HepG2 (cell line): Measurements from ENCODE around the gene STK32B. TPM values are rescaled to one million over a fixed set of nuclear protein-coding genes. Genes with fewer than 3 reads are reported as not detected.

Source experiments
- ATAC-seq: fragments of 200-7000 bp; cut with Tn5 transposase; 3 replicates; pipeline ENCODE4 v1.9.1; 2020; ENCODE audit warnings: mild to moderate bottlenecking, moderate library complexity
- BruUV-seq: library from RNA; stranded (reverse); fragments of 400-500 nt; replicated peaks from 2 replicates; lab custom pipeline; 2021; lab: Mats Ljungman, UMichigan
- CTCF ChIA-PET: fragments of 300-600 bp; formaldehyde crosslinking; extraction: SDS; loops from one replicate; lab custom pipeline; 2021; ENCODE audit warnings: low total read pairs, inconsistent platforms, low intra/inter-chr PET ratio; lab: Yijun Ruan, JAX
- POLR2A ChIA-PET: fragments of 350-600 bp; sonication (Branson Sonifier 250); formaldehyde crosslinking; loops from one replicate; lab custom pipeline; 2020; ENCODE audit warnings: antibody characterized with exemption, inconsistent platforms; lab: Yijun Ruan, JAX
- DNase-seq: peaks from one replicate; pipeline ENCODE4 v3.0.0-alpha.2; 2015; ENCODE audit warnings: low spot score
- FAIRE-seq: peaks from 3 replicates; lab custom pipeline; 2011; peaks lifted over from hg19 to GRCh38; lab: Jason Lieb, UNC
- H2AFZ ChIP-seq: one replicate; pipeline ENCODE4 v1.6.1; 2011; ENCODE audit warnings: low read length, inconsistent platforms
- H3K27ac ChIP-seq: fragments of 300-600 bp; 3 replicates; pipeline ENCODE4 v1.8.0; 2011; ENCODE audit warnings: mixed run types, mild to moderate bottlenecking, mixed read lengths, low read length, inconsistent platforms; ENCODE audit not compliant: insufficient read depth; ENCODE audit errors: extremely low read length
- H3K27me3 ChIP-seq, 2 experiments: fragments of 200-600 bp in 1 of 2; 2 replicates in 1 of 2; 3 replicates in 1 of 2; pipeline versions ENCODE4 v1.6.0 to v1.8.0; 2011; ENCODE audit warnings: low read length in 2 of 2, mild to moderate bottlenecking in 2 of 2, moderate library complexity in 2 of 2, inconsistent platforms in 1 of 2; ENCODE audit not compliant: insufficient read depth in 2 of 2, control insufficient read depth in 1 of 2
- H3K36me3 ChIP-seq, 2 experiments: fragments of 200-600 bp in 1 of 2; replicated peaks in 1 of 2; 2 replicates in 1 of 2; 3 replicates in 1 of 2; pipeline versions ENCODE4 v1.5.1 to v1.8.0; 2011; ENCODE audit warnings: low read length in 2 of 2, inconsistent platforms in 1 of 2; ENCODE audit not compliant: insufficient read depth in 2 of 2, control insufficient read depth in 1 of 2
- H3K4me1 ChIP-seq: 2 replicates; pipeline ENCODE4 v1.5.1; 2012; ENCODE audit warnings: low read length, inconsistent platforms; ENCODE audit not compliant: insufficient read depth
- H3K4me2 ChIP-seq: 2 replicates; pipeline ENCODE4 v1.6.0; 2011; ENCODE audit warnings: low read depth, low read length, inconsistent platforms
- H3K4me3 ChIP-seq, 3 experiments: fragments of 200-600 bp in 1 of 3; sonication (generic), shearing (Covaris generic) in 1 of 3; replicated peaks in 1 of 3; 2 replicates each; pipeline ENCODE4 v1.5.1; 2011 to 2016; ENCODE audit warnings: low read length in 3 of 3, inconsistent platforms in 2 of 3, low read depth in 2 of 3, mild to moderate bottlenecking in 2 of 3, control low read depth in 1 of 3, mixed read lengths in 1 of 3; ENCODE audit not compliant: insufficient read depth in 1 of 3
- H3K79me2 ChIP-seq: one replicate; pipeline ENCODE4 v1.6.1; 2011; ENCODE audit warnings: low read length, inconsistent platforms; ENCODE audit not compliant: insufficient read depth
- H3K9ac ChIP-seq: 2 replicates; pipeline ENCODE4 v1.6.0; 2011; ENCODE audit warnings: mild to moderate bottlenecking, low read depth, low read length, inconsistent platforms; ENCODE audit not compliant: insufficient read depth
- H3K9me3 ChIP-seq: 2 replicates; pipeline ENCODE4 v1.5.1; 2012; ENCODE audit warnings: mild to moderate bottlenecking, low read length
- H4K20me1 ChIP-seq: 2 replicates; pipeline ENCODE4 v1.6.0; 2011; ENCODE audit warnings: inconsistent platforms, mild to moderate bottlenecking, low read length, moderate library complexity; ENCODE audit not compliant: insufficient read depth
- CBX1 ChIP-seq: IDR thresholded peaks from one replicate; pipeline ENCODE4 v1.6.1; 2016; ENCODE audit warnings: antibody characterized with exemption, low read depth
- ELF4 ChIP-seq: sonication (generic); formaldehyde crosslinking; IDR thresholded peaks from 2 replicates; pipeline ENCODE4 v1.5.0; 2020; ENCODE audit warnings: missing genetic modification reagents, mild to moderate bottlenecking, moderate library complexity, borderline replicate concordance
- NCOA5 ChIP-seq: sonication (generic); formaldehyde crosslinking; IDR thresholded peaks from 2 replicates; pipeline ENCODE4 v1.4.0; 2020; ENCODE audit warnings: missing genetic modification reagents
- NFE2L2 ChIP-seq: fragments of 150-350 bp; IDR thresholded peaks from 2 replicates; pipeline ENCODE4 v1.6.1; 2014; ENCODE audit warnings: low read length
- RCOR2 ChIP-seq: IDR thresholded peaks from 2 replicates; pipeline ENCODE4 v1.6.1; 2016; ENCODE audit warnings: missing biosample characterization, missing genetic modification reagents
- SRF ChIP-seq: IDR thresholded peaks from 2 replicates; pipeline ENCODE4 v1.6.1; 2011; ENCODE audit warnings: mild to moderate bottlenecking, low read depth, low read length, moderate library complexity
- TBL1XR1 ChIP-seq: fragments of 150-350 bp; IDR thresholded peaks from 2 replicates; pipeline ENCODE4 v1.6.1; 2014; ENCODE audit warnings: borderline replicate concordance, low read length; ENCODE audit not compliant: partially characterized antibody
- ZNF253 ChIP-seq: sonication (generic); formaldehyde crosslinking; IDR thresholded peaks from 2 replicates; pipeline ENCODE4 v1.8.0; 2022; ENCODE audit warnings: mild to moderate bottlenecking, missing genetic modification reagents, borderline replicate concordance
- ZNF329 ChIP-seq: sonication (generic); formaldehyde crosslinking; IDR thresholded peaks from 2 replicates; pipeline ENCODE4 v1.9.0; 2021; ENCODE audit warnings: low read depth, mild to moderate bottlenecking, missing genetic modification reagents
- WGBS: methylation state at CpG from one replicate; pipeline ENCODE4 v1.1.6; 2017; ENCODE audit warnings: low lambda C conversion rate; 5-methylcytosine and 5-hydroxymethylcytosine counted together
- in situ Hi-C: cut with HindIII; loops from 2 replicates; pipeline ENCODE4 v1.10.0; 2017; ENCODE audit warnings: low pct_unique_long_range_greater_than_20kb; ENCODE audit not compliant: extremely low pct_ligation_motif_present
- intact Hi-C: fragments of 100-400 bp; cut with micrococcal nuclease; formaldehyde crosslinking; loops from one replicate; pipeline ENCODE4 v1.10.0; 2022; ENCODE audit not compliant: unreplicated experiment
- polyA plus RNA-seq, 8 experiments: library from polyadenylated mRNA; depleted of rRNA in 3 of 8; stranded (reverse) in 7 of 8; unstranded in 1 of 8; fragments of >200 nt; fragmentation: Illumina TruSeq in 4 of 8; extraction: Trizol in 4 of 8; gene quantifications; 2 replicates each; pipeline versions ENCODE4 v1.2.1 to v1.2.3, GENCODE V29; 2011 to 2016; ENCODE audit warnings: low read depth in 4 of 8, missing spikeins in 1 of 8, mixed read lengths in 1 of 8; ENCODE audit not compliant: insufficient read depth in 1 of 8
- total RNA-seq, 5 experiments: library from RNA; depleted of rRNA; stranded (reverse); fragments of >200 nt; fragmentation: Illumina TruSeq; extraction: Trizol; gene quantifications; 2 replicates each; pipeline ENCODE4 v1.2.3, GENCODE V29; 2016; ENCODE audit warnings: low read depth in 1 of 5

STK32B gene
- total and polyA plus RNA-seq, 2 of the 13 experiments (the other 11 are each of a cell fraction or from before 2014, with no cell fraction given) = not detected

DNA sequence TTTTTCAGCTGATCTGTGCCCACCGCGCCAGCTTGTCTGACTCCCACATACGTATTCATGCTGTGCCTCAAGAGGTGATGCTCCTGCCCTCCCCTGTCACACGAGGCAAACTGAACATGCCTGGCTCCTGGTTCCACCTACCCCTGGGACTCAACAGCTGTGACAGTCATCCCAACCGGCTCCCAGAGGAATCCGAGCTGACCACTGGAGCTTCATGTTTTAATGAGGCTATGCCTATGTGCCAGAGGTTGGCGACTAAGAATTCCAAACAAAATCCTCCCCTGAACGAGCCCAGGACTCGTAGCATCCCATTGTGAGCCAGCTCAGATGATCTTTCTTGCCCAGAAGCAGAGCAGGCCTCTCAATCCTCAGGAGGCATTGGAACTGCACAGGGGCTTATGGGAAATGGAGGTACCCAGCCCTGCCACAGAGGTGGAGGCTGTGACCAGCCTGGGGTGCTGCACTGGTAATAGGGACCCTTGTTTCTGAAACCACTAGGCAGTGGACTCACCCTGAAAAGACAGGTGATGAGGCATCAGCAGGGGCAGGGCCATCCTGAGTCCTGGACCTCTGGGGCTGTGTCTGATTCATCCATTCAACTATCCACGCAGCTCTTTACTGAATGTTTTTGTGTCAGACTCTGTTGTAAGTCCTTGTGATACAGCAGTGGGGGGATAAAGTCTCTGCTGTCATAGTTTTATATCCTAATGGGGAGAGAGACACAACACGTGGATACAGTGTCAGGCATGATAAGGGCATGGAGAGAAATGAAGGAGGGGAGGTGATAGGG lies 332.1 kb downstream of the STK32B start:
- DNase-seq (no peak), ATAC-seq (no peak), FAIRE-seq (no peak)
- TF ChIP-seq SRF = no peak
- no peak for TF ChIP-seq RCOR2 (CRISPR knock-in tag)
- TF ChIP-seq ZNF329 (CRISPR knock-in tag) = no peak
- TF ChIP-seq TBL1XR1 = no peak
- no peak overlapping the region for H3K27ac ChIP-seq
- 17% methylated on average over 4 of the region's 11 CpGs for WGBS
- H2AFZ ChIP-seq = no peak overlapping the region
- H3K4me2 ChIP-seq = no peak overlapping the region
- intact Hi-C loops (no loop called here), in situ Hi-C loops (no loop called here)
- H4K20me1 ChIP-seq = no peaks in the 10 kb centered on the region
- H3K4me1 ChIP-seq = no peaks in the 10 kb centered on the region
- no peak overlapping the region for H3K9ac ChIP-seq
- no peaks in the 10 kb centered on the region for H3K27me3 ChIP-seq
- H3K36me3 ChIP-seq = no peaks in the 10 kb centered on the region
- H3K4me3 ChIP-seq = no peak overlapping the region
- H3K79me2 ChIP-seq = no peaks in the 10 kb centered on the region
- no TSS peak for BruUV-seq
- ChIA-PET CTCF (no interaction called here), POLR2A (no interaction called here)
- no peaks in the 10 kb centered on the region for H3K9me3 ChIP-seq

DNA sequence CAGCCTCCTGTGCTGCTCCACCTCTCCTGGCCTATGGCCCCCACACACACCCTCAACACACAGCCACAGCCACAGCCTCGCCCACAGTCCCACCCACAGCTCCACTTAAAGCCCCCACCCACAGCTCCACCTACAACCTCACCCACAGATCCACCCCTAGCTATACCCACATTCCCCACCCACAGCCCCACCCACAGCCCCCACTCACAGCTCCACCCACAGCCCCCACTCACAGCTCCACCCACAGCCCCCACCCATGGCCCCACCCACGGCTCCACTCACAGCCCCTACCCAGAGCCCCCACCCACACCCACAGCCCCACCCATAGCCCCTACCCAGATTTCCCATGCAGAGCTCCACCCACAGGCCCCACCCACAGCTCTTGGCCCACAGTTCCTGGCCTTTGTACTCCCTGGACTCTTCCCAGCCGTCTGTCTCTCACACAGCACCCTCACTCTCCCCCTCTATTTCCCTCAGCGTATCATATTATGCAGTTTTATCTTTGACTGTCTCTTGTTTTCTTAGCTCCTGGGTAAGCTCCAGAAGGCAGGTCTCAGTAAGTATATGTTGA lies 334.5 kb downstream of the STK32B start:
- DNase-seq (no peak), FAIRE-seq (no peak), ATAC-seq (peak; percentile 44; the same call in 2 of the 3 replicates)
- no peak overlapping the region for H3K4me3 ChIP-seq
- H3K4me1 ChIP-seq = no peaks in the 10 kb centered on the region
- H3K79me2 ChIP-seq = no peaks in the 10 kb centered on the region
- no peak overlapping the region for H2AFZ ChIP-seq
- 4% methylated on average over 4 of the region's 4 CpGs for WGBS
- BruUV-seq = no TSS peak
- CTCF ChIA-PET = no interaction called here
- H4K20me1 ChIP-seq = no peaks in the 10 kb centered on the region
- intact Hi-C loops = no loop called here
- no peak overlapping the region for H3K9ac ChIP-seq
- no peaks in the 10 kb centered on the region for H3K27me3 ChIP-seq
- POLR2A ChIA-PET = no interaction called here
- in situ Hi-C loops = loop anchor here (5.0 kb wide), 1 partner anchor 334 kb away; the partner anchor contains the start of gene STK32B
- no peak overlapping the region for H3K4me2 ChIP-seq
- TF ChIP-seq CBX1 (no peak), NCOA5 (CRISPR knock-in tag) (no peak), ZNF253 (no peak), ELF4 (CRISPR knock-in tag) (no peak), NFE2L2 (no peak)
- no peaks in the 10 kb centered on the region for H3K9me3 ChIP-seq
- H3K27ac ChIP-seq = no peak overlapping the region
- no peaks in the 10 kb centered on the region for H3K36me3 ChIP-seq
